ENCODE data around the gene APOA5.

Gene APOA5

DNA sequence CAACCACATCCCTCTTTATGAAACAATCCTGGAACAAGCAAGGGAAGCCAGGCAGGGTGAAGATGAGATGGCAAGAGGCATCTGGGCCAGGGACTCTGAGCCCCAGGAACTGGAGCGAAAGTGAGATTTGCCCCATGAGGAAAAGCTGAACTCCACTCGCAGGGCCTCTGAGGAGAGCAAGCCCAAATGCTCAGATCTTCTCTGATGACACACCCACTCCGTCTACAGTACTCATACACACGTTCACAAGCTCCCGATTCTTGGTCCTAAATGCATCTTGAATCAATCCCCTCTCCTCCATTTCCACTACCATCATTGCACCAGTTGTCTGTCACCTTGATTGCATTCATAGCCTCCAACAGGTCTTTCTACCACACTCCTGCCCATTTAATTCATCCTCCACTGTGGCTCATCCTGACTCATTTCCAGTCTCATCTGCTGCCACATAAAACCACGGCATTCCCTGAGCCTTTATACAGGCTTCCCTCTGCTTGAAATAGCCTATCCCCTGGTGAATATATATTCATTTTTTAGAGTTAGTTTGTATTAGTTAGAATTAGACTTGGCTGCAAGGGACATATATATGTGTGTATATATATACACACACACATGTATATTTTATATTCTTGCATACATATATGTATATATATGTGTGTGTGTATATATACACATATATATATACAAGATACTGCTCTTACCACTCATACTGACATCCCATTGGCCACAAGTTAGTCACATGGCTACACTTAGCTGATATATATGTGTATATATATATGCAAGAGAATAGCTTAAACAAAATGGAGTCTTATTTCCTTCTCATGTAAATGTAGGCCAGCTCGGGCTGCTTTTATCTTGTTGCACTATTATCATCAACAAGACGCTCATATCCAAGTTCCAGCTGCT is 1.4 kb upstream of the APOA5 start:
- no peaks in the 10 kb centered on the region for H3K36me3 Mint-ChIP-seq (ENCODE audit: low read depth)
- no peaks in the 10 kb centered on the region for H3K9me3 Mint-ChIP-seq
- H3K4me1 Mint-ChIP-seq (ENCODE audit: low read depth) = peaks cover 17% of the 10 kb centered on the region
- peak overlapping the region; percentile 31 for H3K27ac Mint-ChIP-seq
- H3K4me3 Mint-ChIP-seq = no peak overlapping the region
- no peaks in the 10 kb centered on the region for H3K27me3 Mint-ChIP-seq

DNA sequence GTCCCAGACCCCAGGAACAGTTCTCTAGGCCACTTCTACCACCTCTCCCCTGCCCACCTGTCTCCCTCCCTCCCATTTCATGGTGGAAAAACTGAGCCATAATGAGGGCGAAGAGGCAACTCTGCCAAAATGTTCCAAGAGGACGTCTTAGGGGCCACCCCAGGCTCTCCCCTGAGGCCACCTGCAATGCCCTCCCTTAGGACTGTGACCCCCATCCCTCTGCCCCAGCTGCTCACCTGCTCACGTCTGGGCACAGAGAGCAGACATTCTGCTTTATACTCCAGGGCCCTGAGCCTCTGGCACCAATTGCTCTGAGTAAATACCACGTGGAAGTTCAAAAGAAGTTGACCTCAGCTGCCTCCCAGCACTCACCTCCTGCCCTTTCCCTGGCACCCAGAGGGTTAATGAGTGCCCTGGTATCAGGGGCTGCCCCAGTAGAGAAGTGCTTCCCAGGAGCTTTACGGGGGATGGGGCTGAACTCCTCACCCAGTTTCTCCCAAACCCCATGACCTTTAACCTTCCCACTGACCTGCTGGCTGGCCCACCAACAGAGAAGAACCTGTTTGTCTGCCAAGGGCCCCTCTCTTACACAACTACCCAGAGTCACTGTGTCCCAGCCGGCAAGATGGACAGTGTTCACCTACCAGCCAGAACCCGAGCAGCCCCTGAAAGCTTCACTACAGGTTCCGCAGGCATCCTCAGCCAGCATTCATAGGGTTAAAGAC is 627 bp upstream of the APOA5 start:
- Mint-ChIP-seq H3K9me3 (no peaks in the 10 kb centered on the region), H3K4me1 (ENCODE audit: low read depth) (peaks cover 20% of the 10 kb centered on the region), H3K36me3 (ENCODE audit: low read depth) (no peaks in the 10 kb centered on the region), H3K4me3 (no peak overlapping the region), H3K27me3 (no peaks in the 10 kb centered on the region), H3K27ac (no peak overlapping the region)

- peaks cover 11% of the 10 kb centered on the region for H3K36me3 Mint-ChIP-seq (ENCODE audit: low read depth)
- H3K27ac Mint-ChIP-seq = no peak overlapping the region
- no peak overlapping the region for H3K4me3 Mint-ChIP-seq
- H3K9me3 Mint-ChIP-seq = no peaks in the 10 kb centered on the region
- H3K4me1 Mint-ChIP-seq (ENCODE audit: low read depth) = peaks cover 31% of the 10 kb centered on the region
- no peaks in the 10 kb centered on the region for H3K27me3 Mint-ChIP-seq
These were observed 472 bp downstream of the APOA5 start for GRCh38 chr11:116791002-116791812.

- Mint-ChIP-seq H3K27me3 (no peaks in the 10 kb centered on the region), H3K4me1 (ENCODE audit: low read depth) (peaks cover 39% of the 10 kb centered on the region), H3K27ac (no peak overlapping the region), H3K36me3 (ENCODE audit: low read depth) (peaks cover 19% of the 10 kb centered on the region), H3K4me3 (no peak overlapping the region), H3K9me3 (no peaks in the 10 kb centered on the region)
These were observed 1.3 kb downstream of the APOA5 start for GRCh38 chr11:116790167-116791001.

- Mint-ChIP-seq H3K27me3 (no peaks in the 10 kb centered on the region), H3K36me3 (ENCODE audit: low read depth) (peaks cover 33% of the 10 kb centered on the region), H3K4me1 (ENCODE audit: low read depth) (peaks cover 50% of the 10 kb centered on the region), H3K27ac (no peak overlapping the region), H3K4me3 (no peak overlapping the region), H3K9me3 (no peaks in the 10 kb centered on the region)
These were observed 2.7 kb downstream of the APOA5 start for GRCh38 chr11:116788975-116789374.

DNA sequence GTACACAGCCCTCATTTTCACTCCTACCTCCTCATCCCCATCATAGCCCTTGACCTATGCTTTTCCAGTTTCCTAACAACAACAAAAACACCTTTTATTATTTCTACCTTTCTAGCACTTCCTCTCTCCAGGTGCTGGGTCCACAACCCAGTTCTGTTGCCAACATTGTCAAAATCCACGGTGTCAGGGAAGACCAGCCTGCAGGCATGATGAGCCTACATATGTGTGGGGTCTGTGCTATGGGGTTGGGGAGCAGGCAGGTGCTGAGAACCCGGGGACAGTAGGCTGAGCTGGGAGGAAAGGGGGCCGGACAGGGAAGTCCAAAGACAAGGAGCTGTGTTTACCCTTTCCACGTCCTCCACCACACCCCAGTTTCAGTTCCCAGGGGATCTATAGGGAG is 3.1 kb downstream of the APOA5 start:
- peaks cover 50% of the 10 kb centered on the region for H3K4me1 Mint-ChIP-seq (ENCODE audit: low read depth)
- H3K4me3 Mint-ChIP-seq = peak overlapping the region; percentile 98
- H3K27me3 Mint-ChIP-seq = no peaks in the 10 kb centered on the region
- peaks cover 35% of the 10 kb centered on the region for H3K36me3 Mint-ChIP-seq (ENCODE audit: low read depth)
- H3K27ac Mint-ChIP-seq = peak overlapping the region; percentile 87
- no peaks in the 10 kb centered on the region for H3K9me3 Mint-ChIP-seq

GRCh38 chr11:116787786-116788486 is 3.7 kb downstream of the APOA5 start, which contains the start of gene ZPR1:
ZPR1 (minus strand) TSS chr11:116788023; CDS start chr11:116787990, 33 bp downstream.
- peaks cover 41% of the 10 kb centered on the region for H3K36me3 Mint-ChIP-seq (ENCODE audit: low read depth)
- H3K27me3 Mint-ChIP-seq = no peaks in the 10 kb centered on the region
- H3K4me3 Mint-ChIP-seq = peak within 1 kb of the TSS; percentile 98
- no peaks in the 10 kb centered on the region for H3K9me3 Mint-ChIP-seq
- H3K27ac Mint-ChIP-seq = peak within 1 kb of the TSS; percentile 87
- peaks cover 56% of the 10 kb centered on the region for H3K4me1 Mint-ChIP-seq (ENCODE audit: low read depth)

DNA sequence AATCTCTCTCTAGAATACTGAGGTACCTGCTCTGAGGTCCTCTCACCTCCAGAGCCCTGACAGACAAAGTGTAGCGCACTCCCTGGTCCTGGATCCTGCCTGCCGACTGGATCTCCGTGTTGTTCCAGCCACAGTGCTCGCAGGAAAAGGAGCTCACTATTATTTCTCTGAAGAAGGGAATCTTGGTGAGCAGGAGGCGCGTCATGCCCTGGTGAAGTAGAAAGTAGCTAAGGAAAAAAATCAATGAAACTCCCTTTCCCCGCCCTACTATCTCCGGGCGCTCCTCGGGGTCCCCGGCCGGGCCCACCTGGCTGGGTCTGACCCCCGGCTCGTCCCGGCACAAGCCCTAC is 4.3 kb downstream of the APOA5 start:
- H3K4me3 Mint-ChIP-seq = peak overlapping the region; percentile 98
- no peaks in the 10 kb centered on the region for H3K9me3 Mint-ChIP-seq
- H3K27ac Mint-ChIP-seq = peak overlapping the region; percentile 86
- no peaks in the 10 kb centered on the region for H3K27me3 Mint-ChIP-seq
- peaks cover 46% of the 10 kb centered on the region for H3K36me3 Mint-ChIP-seq (ENCODE audit: low read depth)
- H3K4me1 Mint-ChIP-seq (ENCODE audit: low read depth) = peaks cover 61% of the 10 kb centered on the region

- Mint-ChIP-seq H3K27me3 (no peaks in the 10 kb centered on the region), H3K4me3 (peak overlapping the region; percentile 98), H3K9me3 (no peaks in the 10 kb centered on the region), H3K36me3 (ENCODE audit: low read depth) (peaks cover 51% of the 10 kb centered on the region), H3K27ac (peak overlapping the region; percentile 86), H3K4me1 (ENCODE audit: low read depth) (peaks cover 61% of the 10 kb centered on the region)
These were observed 4.7 kb downstream of the APOA5 start for GRCh38 chr11:116786966-116787365.

DNA sequence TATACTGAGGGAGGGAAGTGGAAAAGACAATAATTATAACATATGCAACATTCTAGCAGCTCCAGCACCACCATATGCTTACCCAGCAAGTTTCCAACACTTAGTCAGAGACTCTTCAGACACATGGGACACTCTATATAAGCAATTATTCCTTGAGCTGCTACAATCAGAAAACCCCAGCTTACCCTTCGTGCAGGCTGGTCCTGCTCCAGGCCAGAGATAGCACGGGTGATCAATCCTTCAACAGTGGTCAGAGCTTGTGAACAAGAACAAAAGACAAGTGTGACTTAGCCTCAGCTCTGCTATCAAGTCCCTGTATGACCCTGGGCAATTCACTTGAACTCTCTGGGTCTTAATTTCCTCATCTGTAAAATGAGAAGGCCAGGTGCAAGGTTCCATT is 5.4 kb downstream of the APOA5 start:
- Mint-ChIP-seq H3K36me3 (ENCODE audit: low read depth) (peaks cover 57% of the 10 kb centered on the region), H3K4me1 (ENCODE audit: low read depth) (peaks cover 65% of the 10 kb centered on the region), H3K27me3 (no peaks in the 10 kb centered on the region), H3K4me3 (peak overlapping the region; percentile 98), H3K27ac (peak overlapping the region; percentile 86), H3K9me3 (no peaks in the 10 kb centered on the region)

DNA sequence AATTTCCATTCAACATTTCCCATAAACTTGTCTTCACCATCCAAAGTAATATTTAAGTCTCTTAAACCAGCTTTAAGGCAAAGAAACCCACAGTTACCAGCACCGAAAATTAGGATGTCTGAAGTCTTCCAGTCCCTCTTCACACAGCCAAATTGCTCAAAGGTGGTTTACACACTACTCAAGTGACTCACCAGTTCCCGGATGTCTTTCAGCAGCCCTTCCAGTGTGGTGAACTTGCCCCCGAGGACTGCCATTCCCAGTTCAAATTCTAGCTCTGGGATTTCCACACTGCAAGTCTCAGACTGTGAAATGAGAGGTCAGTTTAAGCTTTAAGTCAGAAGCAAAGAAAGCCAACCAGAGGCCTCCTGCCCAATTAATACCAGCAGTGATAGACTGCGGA is 9.0 kb downstream of the APOA5 start:
- peaks cover 91% of the 10 kb centered on the region for H3K36me3 Mint-ChIP-seq (ENCODE audit: low read depth)
- peak overlapping the region; percentile 51 for H3K27ac Mint-ChIP-seq
- H3K4me3 Mint-ChIP-seq = peak overlapping the region; percentile 9
- H3K27me3 Mint-ChIP-seq = no peaks in the 10 kb centered on the region
- peaks cover 80% of the 10 kb centered on the region for H3K4me1 Mint-ChIP-seq (ENCODE audit: low read depth)
- no peaks in the 10 kb centered on the region for H3K9me3 Mint-ChIP-seq

DNA sequence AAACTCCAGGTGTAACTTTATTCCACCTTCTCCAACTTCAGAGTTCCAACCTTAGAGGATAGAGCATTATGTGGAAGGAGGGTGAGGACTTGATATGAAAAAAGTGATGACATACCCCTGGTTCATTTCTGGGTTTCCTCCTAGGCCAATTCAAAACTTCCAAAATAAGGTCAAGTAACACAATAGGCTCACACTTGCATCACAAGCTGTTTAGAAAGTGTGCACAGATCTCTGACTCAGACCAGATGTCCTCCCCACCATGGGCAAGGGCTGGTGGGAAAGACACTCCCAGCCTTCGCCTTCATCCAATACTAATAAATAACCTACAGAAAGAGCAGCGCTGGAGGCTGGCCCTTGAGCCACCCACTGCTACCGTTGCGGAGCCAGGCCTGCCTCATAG is 13.1 kb downstream of the APOA5 start:
- Mint-ChIP-seq H3K9me3 (no peaks in the 10 kb centered on the region), H3K27ac (peak overlapping the region; percentile 42), H3K36me3 (ENCODE audit: low read depth) (peaks cover 77% of the 10 kb centered on the region), H3K4me3 (no peak overlapping the region), H3K27me3 (no peaks in the 10 kb centered on the region), H3K4me1 (ENCODE audit: low read depth) (peaks cover 79% of the 10 kb centered on the region)

DNA sequence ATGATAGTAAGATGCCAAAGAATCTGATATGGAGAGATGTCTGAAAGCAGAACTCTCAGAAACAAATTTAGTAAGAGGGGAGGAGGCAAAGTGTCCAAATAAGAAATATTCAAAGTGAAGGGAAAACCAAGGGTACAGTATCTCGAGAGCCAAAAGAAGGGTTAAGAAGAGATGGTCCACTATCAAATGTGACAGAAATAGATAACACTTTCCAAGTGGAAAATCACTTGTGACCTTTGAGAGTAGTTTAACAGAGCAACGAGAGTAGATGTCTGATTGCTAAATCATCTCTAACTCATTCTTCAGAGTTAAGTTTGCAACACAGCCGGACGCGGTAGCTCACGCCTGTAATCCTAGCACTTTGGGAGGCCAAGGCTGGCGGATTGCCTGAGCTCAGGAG is 14.6 kb downstream of the APOA5 start:
- Mint-ChIP-seq H3K4me1 (ENCODE audit: low read depth) (peaks cover 72% of the 10 kb centered on the region), H3K27me3 (no peaks in the 10 kb centered on the region), H3K36me3 (ENCODE audit: low read depth) (peaks cover 62% of the 10 kb centered on the region), H3K9me3 (no peaks in the 10 kb centered on the region), H3K4me3 (peak overlapping the region; percentile 2), H3K27ac (peak overlapping the region; percentile 80)

Data from stimulated activated naive CD8-positive, alpha-beta T cell treated with anti-CD3 and anti-CD28 coated beads, Interleukin-15, Interleukin-2, amounts not matched to agents 100 ng/mL and 50 ng/mL, for 24 hours (primary cell).